HG02981 (cell line): ENCODE results near the gene RFTN1.
A peak's percentile ranks its signal among the peaks of the same experiment; 100 is the strongest.

Experiments used
- ATAC-seq: cut with Tn5 transposase; IDR thresholded peaks from one replicate; pipeline ENCODE4 v1.9.1; 2021; ENCODE audit warnings: mild to moderate bottlenecking, moderate library complexity; ENCODE audit not compliant: unreplicated experiment

The RFTN1 gene

GRCh38 chr3:16513141-16514020 is at the start of gene RFTN1:
RFTN1 (minus strand) TSS chr3:16513699; CDS start chr3:16493869, 19,830 bp downstream.
- no peak for ATAC-seq

GRCh38 chr3:16559653-16560365 is 46.3 kb upstream of the RFTN1 start:
- no peak for ATAC-seq

GRCh38 chr3:16554126-16554525 is 40.6 kb upstream of the RFTN1 start:
- ATAC-seq = no peak

GRCh38 chr3:16552757-16553156 is 39.3 kb upstream of the RFTN1 start:
- ATAC-seq = no peak

GRCh38 chr3:16551342-16551976 is 38.0 kb upstream of the RFTN1 start:
- no peak for ATAC-seq

- peak; percentile 95 for ATAC-seq
Observed at GRCh38 chr3:16550676-16551341, 37.3 kb upstream of the RFTN1 start.

GRCh38 chr3:16550305-16550675 is 36.8 kb upstream of the RFTN1 start:
- ATAC-seq = no peak

- no peak for ATAC-seq
Observed at GRCh38 chr3:16548721-16549120, 35.2 kb upstream of the RFTN1 start.

- ATAC-seq = no peak
Observed at GRCh38 chr3:16547561-16548357, 34.3 kb upstream of the RFTN1 start.

- ATAC-seq = no peak
Observed at GRCh38 chr3:16546186-16547010, 32.9 kb upstream of the RFTN1 start.

- ATAC-seq = no peak
Observed at GRCh38 chr3:16545413-16546185, 32.1 kb upstream of the RFTN1 start.

- no peak for ATAC-seq
Observed at GRCh38 chr3:16543242-16543864, 29.9 kb upstream of the RFTN1 start.

- ATAC-seq = no peak
Observed at GRCh38 chr3:16538507-16538906, 25.0 kb upstream of the RFTN1 start.

- ATAC-seq = no peak
Observed at GRCh38 chr3:16536996-16537395, 23.5 kb upstream of the RFTN1 start.

- no peak for ATAC-seq
Observed at GRCh38 chr3:16536344-16536663, 22.8 kb upstream of the RFTN1 start.

GRCh38 chr3:16534640-16535262 is 21.3 kb upstream of the RFTN1 start:
- no peak for ATAC-seq

GRCh38 chr3:16533928-16534574 is 20.6 kb upstream of the RFTN1 start:
- ATAC-seq = no peak
